Transverse colon (tissue), 4 donors: Measurements from ENCODE around the gene FSCN2.

Source experiments
- EP300 ChIP-seq: sonication (generic); formaldehyde crosslinking; IDR thresholded peaks from one replicate; pipeline ENCODE4 v1.6.1; 2017; ENCODE audit warnings: antibody characterized with exemption, low read depth
- POLR2A ChIP-seq: fragments of 450-650 bp; IDR thresholded peaks from one replicate; pipeline ENCODE4 v1.6.1; 2016; ENCODE audit warnings: antibody characterized with exemption, mild to moderate bottlenecking, moderate library complexity
- POLR2AphosphoS5 ChIP-seq, 3 donors: sonication (generic); formaldehyde crosslinking; IDR thresholded peaks; one replicate each; pipeline ENCODE4 v1.6.1; 2016; ENCODE audit warnings: antibody characterized with exemption in 3 of 3
- TF ChIP-seq, protein P1 (sequence below), 5 experiments: fragments of 200-600 bp in 3 of 5; fragments of 450-650 bp in 2 of 5; sonication (generic) in 3 of 5; IDR thresholded peaks; 1 replicate in 2 of 5; 2 replicates in 3 of 5; pipeline ENCODE4 v1.5.1; 2016 to 2017; ENCODE audit warnings: antibody characterized with exemption in 5 of 5, inconsistent platforms in 3 of 5, mild to moderate bottlenecking in 2 of 5, moderate library complexity in 1 of 5

DNA sequence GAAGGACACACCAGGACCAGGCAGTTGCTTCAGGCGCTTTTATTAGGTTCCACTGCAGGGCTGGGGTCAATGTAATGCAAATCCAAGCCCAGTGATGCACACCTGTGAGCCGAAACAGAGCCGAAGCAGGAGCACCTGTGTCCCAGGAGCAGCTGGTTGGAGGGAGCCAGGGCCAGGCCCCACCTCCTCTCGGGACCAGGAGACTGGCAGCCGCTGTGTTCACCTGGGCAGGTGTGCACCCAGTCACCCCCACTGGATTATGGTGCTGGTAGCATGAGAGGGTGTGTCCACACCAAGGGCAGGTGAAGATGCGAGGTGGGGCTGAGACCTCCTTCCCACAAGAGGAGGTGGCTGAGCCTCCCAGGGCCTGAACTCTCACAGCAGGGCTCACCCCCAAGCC lies 28.7 kb downstream of the FSCN2 start:
- TF ChIP-seq, protein P1, sequence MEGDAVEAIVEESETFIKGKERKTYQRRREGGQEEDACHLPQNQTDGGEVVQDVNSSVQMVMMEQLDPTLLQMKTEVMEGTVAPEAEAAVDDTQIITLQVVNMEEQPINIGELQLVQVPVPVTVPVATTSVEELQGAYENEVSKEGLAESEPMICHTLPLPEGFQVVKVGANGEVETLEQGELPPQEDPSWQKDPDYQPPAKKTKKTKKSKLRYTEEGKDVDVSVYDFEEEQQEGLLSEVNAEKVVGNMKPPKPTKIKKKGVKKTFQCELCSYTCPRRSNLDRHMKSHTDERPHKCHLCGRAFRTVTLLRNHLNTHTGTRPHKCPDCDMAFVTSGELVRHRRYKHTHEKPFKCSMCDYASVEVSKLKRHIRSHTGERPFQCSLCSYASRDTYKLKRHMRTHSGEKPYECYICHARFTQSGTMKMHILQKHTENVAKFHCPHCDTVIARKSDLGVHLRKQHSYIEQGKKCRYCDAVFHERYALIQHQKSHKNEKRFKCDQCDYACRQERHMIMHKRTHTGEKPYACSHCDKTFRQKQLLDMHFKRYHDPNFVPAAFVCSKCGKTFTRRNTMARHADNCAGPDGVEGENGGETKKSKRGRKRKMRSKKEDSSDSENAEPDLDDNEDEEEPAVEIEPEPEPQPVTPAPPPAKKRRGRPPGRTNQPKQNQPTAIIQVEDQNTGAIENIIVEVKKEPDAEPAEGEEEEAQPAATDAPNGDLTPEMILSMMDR (IDR thresholded peaks at IDR 0.05) = no peak
- TF ChIP-seq POLR2AphosphoS5 (IDR thresholded peaks at IDR 0.05) (no peak), POLR2A (no peak), EP300 (no peak)
